Nephron (organoid): ENCODE data around the gene CLRN3.

Experiments used
- H3K27ac Mint-ChIP-seq, 3 experiments: 2 replicates each; pipeline ENCODE4 v1.8.0; 2020; ENCODE audit warnings: mixed read lengths in 3 of 3, mild to moderate bottlenecking in 2 of 3, moderate library complexity in 1 of 3
- H3K27me3 Mint-ChIP-seq: 2 replicates; pipeline ENCODE4 v1.8.0; 2021; ENCODE audit warnings: low read depth, mild to moderate bottlenecking, moderate library complexity, mixed read lengths
- H3K36me3 Mint-ChIP-seq: 2 replicates; pipeline ENCODE4 v1.8.0; 2020; ENCODE audit warnings: low read depth, mixed read lengths
- H3K4me1 Mint-ChIP-seq: 2 replicates; pipeline ENCODE4 v1.8.0; 2020; ENCODE audit warnings: mixed read lengths
- H3K4me3 Mint-ChIP-seq, 3 experiments: 2 replicates each; pipeline ENCODE4 v1.8.0; 2020; ENCODE audit warnings: mild to moderate bottlenecking in 3 of 3, mixed read lengths in 3 of 3, moderate library complexity in 2 of 3
- H3K9me3 Mint-ChIP-seq: 2 replicates; pipeline ENCODE4 v1.8.0; 2020; ENCODE audit warnings: mixed read lengths
- CTCF ChIP-seq, 3 experiments: fragments of 200-600 bp; sonication (generic); IDR thresholded peaks; one replicate each; pipeline ENCODE4 v1.5.0; 2021; ENCODE audit warnings: antibody characterized with exemption in 3 of 3; ENCODE audit not compliant: unreplicated experiment in 3 of 3

CLRN3 gene

GRCh38 chr10:127916826-127917225 is 24.1 kb upstream of the CLRN3 start:
- H3K9me3 Mint-ChIP-seq: no peaks in the 10 kb centered on the region
- TF ChIP-seq CTCF (IDR thresholded peaks at IDR 0.05; ENCODE audit: unreplicated experiment in 3 of 3): no peak
- H3K27me3 Mint-ChIP-seq: peaks cover 10% of the 10 kb centered on the region
- H3K4me1 Mint-ChIP-seq: no peaks in the 10 kb centered on the region
- H3K4me3 Mint-ChIP-seq: no peak overlapping the region
- no peaks in the 10 kb centered on the region for H3K36me3 Mint-ChIP-seq
- H3K27ac Mint-ChIP-seq: no peak overlapping the region

GRCh38 chr10:127915324-127915723 is 22.6 kb upstream of the CLRN3 start:
- no peak for TF ChIP-seq CTCF (IDR thresholded peaks at IDR 0.05; ENCODE audit: unreplicated experiment in 3 of 3)
- H3K4me3 Mint-ChIP-seq: no peak overlapping the region
- no peaks in the 10 kb centered on the region for H3K4me1 Mint-ChIP-seq
- no peak overlapping the region for H3K27ac Mint-ChIP-seq
- H3K36me3 Mint-ChIP-seq: no peaks in the 10 kb centered on the region
- H3K27me3 Mint-ChIP-seq: peaks cover 11% of the 10 kb centered on the region
- no peaks in the 10 kb centered on the region for H3K9me3 Mint-ChIP-seq

- Mint-ChIP-seq H3K4me1 (no peaks in the 10 kb centered on the region), H3K4me3 (no peak overlapping the region), H3K27ac (no peak overlapping the region), H3K9me3 (no peaks in the 10 kb centered on the region), H3K36me3 (no peaks in the 10 kb centered on the region), H3K27me3 (peaks cover 20% of the 10 kb centered on the region)
- no peak for TF ChIP-seq CTCF (IDR thresholded peaks at IDR 0.05; ENCODE audit: unreplicated experiment in 3 of 3)
These were observed 20.6 kb upstream of the CLRN3 start for GRCh38 chr10:127913368-127913759.

GRCh38 chr10:127912607-127913367 is 20.0 kb upstream of the CLRN3 start:
- H3K4me1 Mint-ChIP-seq: no peaks in the 10 kb centered on the region
- no peak for TF ChIP-seq CTCF (IDR thresholded peaks at IDR 0.05; ENCODE audit: unreplicated experiment in 3 of 3)
- H3K9me3 Mint-ChIP-seq: no peaks in the 10 kb centered on the region
- no peaks in the 10 kb centered on the region for H3K36me3 Mint-ChIP-seq
- H3K27ac Mint-ChIP-seq: no peak overlapping the region
- H3K4me3 Mint-ChIP-seq: no peak overlapping the region
- peaks cover 25% of the 10 kb centered on the region for H3K27me3 Mint-ChIP-seq

- H3K9me3 Mint-ChIP-seq: no peaks in the 10 kb centered on the region
- H3K27ac Mint-ChIP-seq: no peak overlapping the region
- H3K36me3 Mint-ChIP-seq: no peaks in the 10 kb centered on the region
- no peak overlapping the region for H3K4me3 Mint-ChIP-seq
- no peaks in the 10 kb centered on the region for H3K4me1 Mint-ChIP-seq
- no peak for TF ChIP-seq CTCF (IDR thresholded peaks at IDR 0.05; ENCODE audit: unreplicated experiment in 3 of 3)
- peaks cover 25% of the 10 kb centered on the region for H3K27me3 Mint-ChIP-seq
These were observed 19.1 kb upstream of the CLRN3 start for GRCh38 chr10:127911867-127912257.

GRCh38 chr10:127911218-127911866 is 18.6 kb upstream of the CLRN3 start:
- Mint-ChIP-seq H3K4me1 (no peaks in the 10 kb centered on the region), H3K27ac (no peak overlapping the region), H3K36me3 (no peaks in the 10 kb centered on the region)

More at GRCh38 chr10:127911218-127911866, 18.6 kb upstream of the CLRN3 start:
- Mint-ChIP-seq H3K4me3 (no peak overlapping the region), H3K9me3 (no peaks in the 10 kb centered on the region), H3K27me3 (peaks cover 25% of the 10 kb centered on the region)
- no peak for TF ChIP-seq CTCF (IDR thresholded peaks at IDR 0.05; ENCODE audit: unreplicated experiment in 3 of 3)
